Epithelial cell of esophagus (primary cell): Measurements from ENCODE around the gene RBMS3.

ENCODE experiments used
- DNase-seq: peaks from one replicate; pipeline ENCODE4 v3.0.0; 2010; ENCODE audit warnings: low read depth
- H3K4me3 ChIP-seq: 2 replicates; pipeline ENCODE4 v1.5.1; 2011; ENCODE audit warnings: mild to moderate bottlenecking, low read length, control low read depth
- CTCF ChIP-seq: IDR thresholded peaks from 2 replicates; pipeline ENCODE4 v1.5.1; 2011; ENCODE audit warnings: low read depth, mild to moderate bottlenecking, low read length, control low read depth, inconsistent platforms; ENCODE audit not compliant: insufficient read depth; ENCODE audit errors: missing control alignments

RBMS3 gene

DNA sequence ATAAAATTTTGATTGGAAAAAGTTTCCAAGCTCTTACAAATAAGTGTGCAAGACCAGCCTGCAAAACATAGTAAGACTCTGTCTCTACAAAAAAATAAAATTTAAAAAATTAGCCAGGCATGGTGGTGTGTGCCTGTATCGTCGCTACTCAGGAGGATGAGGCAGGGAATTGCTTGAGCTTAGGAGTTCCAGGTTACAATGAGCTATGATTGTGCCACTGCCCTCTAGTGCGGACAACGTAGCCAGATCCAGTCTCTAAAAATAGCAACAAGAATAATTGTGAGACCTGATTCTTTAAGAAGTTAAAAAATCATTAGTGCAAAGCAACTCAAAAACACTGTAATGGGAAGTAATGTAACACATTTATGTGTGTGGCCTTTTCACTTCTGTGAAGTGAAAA lies 251.6 kb downstream of the RBMS3 start:
- TF ChIP-seq CTCF = no peak
- no peak for DNase-seq
- no peak overlapping the region for H3K4me3 ChIP-seq

DNA sequence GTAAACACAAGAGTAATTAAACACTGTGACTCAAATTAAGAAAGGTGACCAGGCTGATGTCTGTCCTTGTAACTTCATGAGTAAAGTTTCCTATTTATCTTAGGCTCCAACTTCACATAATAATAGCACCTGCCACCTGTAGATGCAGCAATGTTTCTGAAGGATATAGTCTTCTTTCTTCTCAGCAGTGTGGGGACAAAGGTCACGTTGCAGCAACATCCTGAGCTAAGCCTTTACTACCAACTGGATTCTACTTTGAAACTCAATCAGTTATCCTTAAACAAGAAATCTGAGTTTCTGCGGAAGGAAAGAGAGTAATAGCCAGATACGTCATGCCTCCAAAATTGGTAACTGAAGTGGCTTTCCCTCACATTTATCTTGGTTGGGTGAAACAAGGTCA lies 253.1 kb downstream of the RBMS3 start:
- no peak for DNase-seq
- no peak for TF ChIP-seq CTCF
- H3K4me3 ChIP-seq = no peak overlapping the region

DNA sequence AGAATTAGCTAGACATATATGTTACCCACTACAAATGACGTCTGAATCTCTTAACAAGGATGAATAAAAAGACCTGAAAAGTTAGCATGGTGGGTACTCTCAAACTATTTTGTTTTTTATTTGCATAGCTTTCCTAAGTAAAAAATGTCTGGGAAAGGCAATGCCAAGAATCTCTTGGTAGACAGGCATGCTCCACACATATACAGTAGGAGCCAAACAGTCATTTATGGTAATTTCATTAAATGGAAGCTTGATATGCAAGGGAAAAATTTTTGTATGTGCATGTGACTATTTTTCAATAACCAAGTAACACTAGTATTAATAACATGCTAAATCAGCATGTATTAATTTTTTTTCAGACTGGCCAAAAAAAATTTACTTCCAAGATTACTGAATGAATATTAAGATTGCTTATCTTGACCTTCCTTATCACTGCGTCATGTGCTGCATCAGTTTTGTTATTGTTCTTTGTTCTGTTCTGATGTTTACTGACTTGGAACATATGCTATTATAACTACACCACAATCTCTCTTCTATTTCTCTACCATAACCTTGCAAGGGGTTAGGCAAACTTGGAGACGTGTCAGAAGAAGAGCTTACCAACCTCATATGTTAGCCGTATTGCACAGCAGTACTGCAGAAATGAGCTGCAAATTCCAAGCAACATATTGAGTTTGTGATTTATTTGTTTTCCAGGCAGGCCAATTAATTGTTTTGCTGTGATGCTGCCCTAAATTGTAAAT lies 255.3 kb downstream of the RBMS3 start:
- TF ChIP-seq CTCF = no peak
- DNase-seq = no peak
- no peak overlapping the region for H3K4me3 ChIP-seq

GRCh38 chr3:29537889-29538609 lies 257.2 kb downstream of the RBMS3 start:
- no peak for TF ChIP-seq CTCF
- H3K4me3 ChIP-seq = no peak overlapping the region
- DNase-seq = no peak

- no peak for TF ChIP-seq CTCF
Observed at GRCh38 chr3:29538610-29538958, 257.7 kb downstream of the RBMS3 start.

GRCh38 chr3:29540544-29540943 lies 259.7 kb downstream of the RBMS3 start:
- H3K4me3 ChIP-seq = no peak overlapping the region
- TF ChIP-seq CTCF = no peak
- DNase-seq = no peak

More at GRCh38 chr3:29538610-29538958, 257.7 kb downstream of the RBMS3 start:
- DNase-seq = no peak
- H3K4me3 ChIP-seq = no peak overlapping the region

DNA sequence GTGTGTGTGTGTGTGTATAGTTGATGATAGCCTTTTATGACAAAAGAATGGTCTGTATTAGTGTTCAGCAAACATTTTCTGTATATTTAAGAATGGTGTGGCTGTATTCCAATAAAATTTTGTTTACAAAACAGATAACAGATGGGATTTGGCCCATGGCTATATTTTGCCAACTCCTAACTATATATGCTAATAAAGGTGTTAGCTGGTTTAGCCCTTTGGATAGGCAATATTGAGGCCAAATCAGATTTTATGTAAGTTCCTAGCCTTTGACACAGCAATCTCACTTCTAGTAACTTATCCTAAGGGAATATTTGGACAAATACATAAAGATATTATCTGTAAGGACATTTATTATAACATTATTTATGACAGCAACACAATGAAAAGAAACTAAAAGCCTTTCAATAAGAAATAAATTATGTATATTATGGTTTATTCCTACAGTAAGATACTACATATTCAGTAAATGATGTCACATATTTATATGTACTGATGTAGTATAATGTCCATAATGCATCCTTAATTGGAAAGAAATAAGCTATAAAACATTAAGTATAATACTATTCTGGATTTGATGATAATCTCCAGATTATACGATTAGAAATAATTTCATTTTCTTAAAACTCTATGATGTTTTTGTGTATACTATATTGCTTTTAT lies 264.0 kb downstream of the RBMS3 start:
- TF ChIP-seq CTCF = no peak
- H3K4me3 ChIP-seq = no peak overlapping the region

More for the DNA sequence above, 264.0 kb downstream of the RBMS3 start:
- no peak for DNase-seq
